Activated T-helper 9 cell treated with anti-CD3 and anti-CD28 coated beads, Interleukin-2, amount 50 U/mL, for 16 hours (primary cell): ENCODE results near the gene NUDT3.
A peak's percentile ranks its signal among the peaks of the same experiment; 100 is the strongest.
"Not testable (repeated sequence)": the region's sequence is repeated elsewhere in the genome, so short reads cannot be mapped to it uniquely, and the experiment has no call there.

ENCODE experiments used
- DNase-seq: peaks from one replicate; pipeline ENCODE4 v3.0.0-alpha.2; 2020; ENCODE audit warnings: low read depth

NUDT3 gene

DNA sequence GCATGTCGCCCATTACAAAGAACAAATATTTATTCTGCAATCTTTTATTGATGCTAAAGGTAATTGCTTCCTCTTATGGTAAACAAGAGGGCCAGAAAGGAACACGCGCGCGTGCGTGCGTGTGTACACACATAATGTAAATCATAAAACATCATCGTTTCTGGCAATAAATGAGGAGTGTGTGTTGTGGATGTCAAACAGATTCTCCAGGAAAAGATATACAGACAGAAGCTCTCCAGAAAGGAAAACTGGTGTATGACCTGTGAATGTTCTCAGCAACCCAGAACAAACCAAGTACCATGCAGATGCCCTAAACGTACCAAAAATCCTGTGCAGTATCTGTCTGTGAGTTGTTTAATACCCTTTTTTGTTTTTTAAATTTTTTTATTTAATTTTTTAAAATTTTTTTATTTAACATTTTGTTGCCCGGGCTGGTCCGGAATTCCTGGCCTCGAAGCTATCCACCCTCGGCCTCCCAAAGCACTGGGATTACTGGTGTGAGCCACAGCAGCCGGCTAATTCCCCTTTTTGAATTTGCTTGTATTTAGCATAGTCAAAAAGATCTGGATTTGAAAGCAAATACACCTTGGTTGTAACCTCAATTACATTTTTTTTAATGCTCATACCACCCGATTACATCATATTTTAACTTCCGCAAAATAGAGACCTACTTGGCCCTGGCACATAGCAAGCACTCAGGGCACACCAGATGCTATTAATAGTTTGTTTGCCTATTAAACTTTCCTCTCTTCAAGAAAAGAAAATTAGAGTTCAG lies 909 bp upstream of the NUDT3 start:
- DNase-seq = no peak

DNA sequence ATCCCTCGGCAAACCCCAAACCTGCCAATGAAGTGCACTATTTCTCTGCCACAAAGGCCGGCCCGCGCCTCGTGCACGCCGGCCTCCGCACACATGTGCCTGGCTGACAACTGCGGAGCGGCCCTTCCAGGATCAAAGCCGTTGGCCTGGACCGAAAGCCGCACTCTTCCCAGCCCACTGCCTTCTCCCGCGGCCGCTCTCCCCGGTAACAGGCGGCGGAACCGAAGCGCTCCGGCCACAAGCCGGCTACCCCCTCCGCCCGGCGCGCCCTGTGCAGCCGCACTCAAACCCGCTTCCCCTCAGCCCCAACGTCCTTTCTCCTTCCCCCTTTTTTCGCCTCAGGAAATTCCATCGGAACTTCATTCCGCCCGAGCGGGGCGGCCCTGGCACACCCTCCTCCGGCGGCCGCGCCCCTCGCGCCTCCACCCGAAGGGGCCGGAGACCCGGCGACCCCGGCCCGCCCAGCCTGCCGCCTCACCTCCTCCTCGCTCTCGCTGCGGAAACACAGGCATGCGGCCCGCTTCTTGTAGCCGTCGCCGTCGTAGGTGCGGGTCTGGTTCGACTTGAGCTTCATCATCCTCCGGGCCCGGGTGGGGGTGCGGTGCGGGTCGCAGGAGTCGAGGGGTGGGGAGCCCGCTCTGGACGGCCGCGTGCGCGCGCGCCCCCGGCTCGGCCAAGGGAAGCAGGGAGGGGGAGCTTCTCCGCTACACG lies 528 bp downstream of the NUDT3 start:
- peak; percentile 21 for DNase-seq

DNA sequence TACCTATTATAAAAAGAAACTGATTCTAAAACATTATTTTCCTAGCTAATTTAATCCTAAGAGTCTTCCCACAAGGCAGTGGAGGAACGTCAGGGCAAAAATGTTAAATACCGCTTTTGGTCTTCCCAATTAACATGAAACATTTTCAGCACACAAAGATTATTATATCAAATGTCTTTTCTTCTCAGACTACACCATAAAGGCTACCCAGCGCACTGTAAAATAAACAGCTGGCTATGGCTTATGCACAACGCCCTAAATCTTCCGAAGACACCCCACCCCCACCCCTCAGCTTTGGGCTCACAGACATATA lies 1.0 kb downstream of the NUDT3 start:
- DNase-seq = no peak

DNA sequence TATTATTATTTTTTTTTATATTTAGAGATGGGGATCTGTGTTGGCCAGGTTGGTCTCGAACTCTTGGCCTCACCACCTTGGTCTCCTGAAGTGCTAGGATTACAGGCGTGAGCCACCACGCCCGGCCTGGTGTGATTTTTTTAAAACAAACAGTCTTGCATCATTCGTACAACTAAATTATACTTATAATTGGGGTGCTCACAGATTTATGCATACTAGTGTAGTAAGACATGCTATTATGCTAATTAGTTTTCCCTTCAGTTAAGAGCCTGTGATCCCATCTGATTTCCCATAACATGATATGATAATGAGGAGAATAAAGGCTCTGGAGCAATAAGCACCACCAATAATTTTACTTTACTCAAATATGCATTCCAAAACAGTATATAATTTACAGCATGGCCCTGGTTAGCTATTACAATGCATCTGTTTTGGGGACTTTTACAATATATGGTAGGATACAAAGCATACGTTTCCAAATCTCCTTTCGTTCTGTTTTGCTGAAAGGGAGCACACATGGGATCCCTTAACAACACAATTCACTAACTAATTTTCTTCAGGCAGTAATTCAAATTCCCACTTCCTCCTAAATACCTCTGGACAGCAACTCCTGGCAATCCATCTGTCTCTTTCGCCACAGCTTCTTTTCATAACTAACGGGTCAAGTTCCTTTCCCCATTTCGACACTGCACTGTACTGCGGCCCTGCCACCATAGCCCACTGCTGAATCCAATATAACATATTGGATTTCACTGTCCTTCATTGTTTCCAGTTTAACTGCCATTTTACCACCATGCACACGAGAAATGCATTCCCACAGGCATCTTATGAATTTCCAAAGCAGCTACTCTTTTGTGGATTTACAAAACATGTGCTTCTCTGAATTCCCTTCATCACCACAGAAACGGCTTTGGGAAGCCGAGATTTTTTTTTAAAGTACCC lies 1.7 kb downstream of the NUDT3 start:
- DNase-seq = no peak

DNA sequence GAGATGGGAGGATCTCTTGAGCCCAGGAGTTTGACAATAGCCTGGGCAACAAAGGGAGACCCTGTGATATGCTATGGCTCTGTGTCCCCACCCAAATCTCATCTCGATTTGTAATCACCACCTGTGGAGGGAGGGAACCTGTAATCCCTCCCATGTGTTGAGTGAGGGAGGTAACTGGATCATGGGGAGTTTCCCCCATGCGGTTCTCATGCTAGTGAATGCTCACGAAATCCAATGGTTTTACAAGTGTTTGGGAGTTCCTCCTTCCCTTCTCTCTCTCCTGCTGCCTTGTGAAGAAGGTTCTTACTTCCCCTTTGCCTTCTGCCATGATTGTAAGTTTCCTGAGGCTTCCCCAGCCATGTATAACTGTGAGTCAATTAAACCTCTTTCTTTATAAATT lies 3.4 kb downstream of the NUDT3 start:
- DNase-seq = no peak

DNA sequence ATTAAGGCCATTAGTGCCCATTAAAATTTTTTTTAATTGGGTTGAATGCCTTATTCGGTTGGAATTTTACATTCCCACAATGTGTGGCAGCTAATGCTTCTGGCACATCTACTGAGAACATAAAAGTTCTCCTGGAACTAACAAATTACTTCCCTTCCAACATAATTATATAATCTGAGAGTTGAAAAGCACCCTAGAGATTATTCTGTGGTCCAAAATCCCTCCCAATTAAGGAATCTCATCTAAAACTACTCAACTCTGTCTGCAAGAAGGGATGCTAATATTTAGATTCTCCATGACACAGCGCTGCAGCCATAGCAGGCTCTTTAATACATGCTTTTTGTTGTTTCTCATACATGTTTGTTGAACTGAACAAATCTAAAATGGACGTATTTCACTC lies 4.0 kb downstream of the NUDT3 start:
- DNase-seq = no peak

DNA sequence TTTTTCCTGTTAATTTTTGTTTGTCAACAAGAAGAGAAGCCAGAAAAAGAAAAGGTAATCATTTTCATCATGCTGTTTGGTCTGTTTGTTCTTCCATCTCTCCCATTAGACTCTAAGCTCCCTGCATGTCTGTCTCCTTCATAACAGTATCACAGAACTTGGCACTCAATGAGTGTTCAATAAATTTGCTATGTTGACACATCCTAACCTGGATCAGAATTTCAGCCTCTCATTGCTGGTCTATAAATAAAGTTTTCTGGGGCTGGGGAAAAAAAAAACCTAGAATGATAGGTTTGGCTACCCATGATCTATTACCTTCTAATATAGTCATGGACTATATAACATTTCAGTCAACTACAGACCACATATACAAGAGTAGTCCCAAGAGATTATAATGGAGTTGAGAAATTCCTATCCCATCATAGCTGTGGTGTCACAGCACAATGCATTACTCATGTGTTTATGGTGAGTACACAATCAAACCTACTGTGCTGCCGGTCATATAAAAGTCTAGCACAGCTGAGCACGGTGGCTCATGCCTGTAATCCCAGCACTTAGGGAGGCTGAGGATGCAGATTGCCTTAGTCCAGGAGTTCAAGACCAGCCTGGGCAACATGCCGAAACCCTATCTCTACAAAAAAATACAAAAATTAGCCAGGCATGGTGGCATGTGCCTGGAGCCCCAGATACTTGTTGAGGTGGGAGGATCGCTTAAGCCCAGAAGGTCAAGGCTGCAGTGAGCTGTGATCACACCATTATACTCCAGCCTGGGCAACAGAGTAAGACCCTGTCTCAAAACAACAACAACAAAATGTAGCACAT lies 5.9 kb downstream of the NUDT3 start:
- DNase-seq = no peak

DNA sequence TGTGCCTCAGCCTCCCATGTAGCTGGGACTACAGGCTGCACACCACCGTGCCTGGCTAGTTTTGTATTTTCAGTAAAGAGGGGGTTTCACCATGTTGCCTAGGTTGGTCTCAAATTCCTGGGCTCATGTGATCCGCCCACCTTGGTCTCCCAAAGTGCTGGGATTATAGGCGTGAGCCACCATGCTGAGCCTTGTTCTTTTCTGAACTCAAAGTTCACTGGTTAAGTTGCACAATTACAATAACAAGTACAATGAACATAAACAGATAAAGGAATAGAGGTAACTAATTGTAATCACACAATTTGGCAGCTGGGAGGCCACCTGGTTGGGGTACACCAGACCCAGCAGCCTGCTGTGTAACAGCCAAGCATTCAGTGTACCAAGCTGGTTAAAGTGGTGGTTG lies 6.7 kb downstream of the NUDT3 start:
- DNase-seq = no peak

DNA sequence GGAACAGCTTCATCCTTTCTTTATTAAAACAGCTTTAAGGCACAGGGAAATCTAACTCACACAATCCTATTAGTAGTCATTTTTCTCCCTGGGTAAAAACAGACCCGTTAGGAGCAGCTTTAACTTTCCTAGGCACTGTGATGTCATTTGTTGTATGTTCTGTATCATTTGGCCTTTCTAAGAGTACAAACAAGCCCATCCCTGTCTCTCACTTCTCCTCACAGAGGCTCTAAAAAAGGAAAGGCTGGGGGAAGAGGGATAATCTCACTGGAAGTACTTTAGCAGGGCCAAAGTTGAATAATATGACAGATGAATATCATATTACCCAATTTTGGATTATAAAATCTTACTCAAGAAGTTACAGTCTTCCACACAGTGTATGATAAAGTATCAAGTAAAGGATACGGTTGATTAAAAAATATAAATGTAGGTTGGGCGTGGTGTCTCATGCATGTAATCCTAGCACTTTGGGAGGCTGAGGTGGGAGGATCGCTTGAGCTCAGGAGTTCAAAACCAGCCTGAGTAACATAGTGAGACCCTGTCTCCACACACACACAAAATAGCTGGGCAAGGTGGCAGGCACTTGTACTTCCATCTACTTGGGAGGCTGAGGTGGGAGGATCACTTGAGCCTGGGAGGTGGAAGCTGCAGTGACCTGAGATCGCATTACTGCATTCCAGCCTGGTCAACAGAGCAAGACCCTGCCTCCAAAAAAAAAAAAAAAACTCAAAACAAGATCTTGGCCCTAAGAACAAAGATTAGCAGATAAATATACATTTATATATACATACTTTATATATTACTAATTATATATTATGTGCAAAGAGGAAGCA lies 7.9 kb downstream of the NUDT3 start:
- DNase-seq = no peak

DNA sequence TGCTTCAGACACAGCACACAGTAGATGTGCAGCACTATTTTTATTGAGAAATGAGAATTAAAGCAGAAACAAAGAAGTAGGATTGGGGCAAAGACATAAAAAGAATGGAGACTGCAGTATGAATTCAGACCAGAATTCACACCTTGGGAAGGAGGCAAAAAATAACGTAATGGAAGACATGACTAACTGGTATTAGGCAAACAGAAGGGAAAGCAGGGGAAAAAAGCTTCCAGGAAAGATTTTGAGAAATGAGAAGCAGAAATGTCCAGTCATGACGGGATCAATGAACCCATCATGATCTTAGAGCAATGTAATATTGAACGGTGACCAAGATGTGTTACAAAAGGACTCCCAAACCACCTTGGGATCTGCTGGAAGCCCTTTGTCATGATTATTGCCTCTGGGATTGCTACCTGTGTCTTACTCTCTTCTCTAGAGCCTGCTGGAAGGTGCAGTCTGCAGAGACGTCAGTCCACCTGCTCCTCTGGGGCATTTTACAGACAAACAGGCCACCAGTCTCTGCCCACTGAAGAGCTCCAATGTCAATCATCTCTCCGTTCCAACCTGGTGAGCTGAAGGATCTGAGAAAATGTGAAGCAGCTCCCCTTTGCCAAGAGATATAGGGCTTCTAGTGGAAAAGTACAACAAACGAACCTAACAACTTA lies 8.7 kb downstream of the NUDT3 start:
- no peak for DNase-seq

DNA sequence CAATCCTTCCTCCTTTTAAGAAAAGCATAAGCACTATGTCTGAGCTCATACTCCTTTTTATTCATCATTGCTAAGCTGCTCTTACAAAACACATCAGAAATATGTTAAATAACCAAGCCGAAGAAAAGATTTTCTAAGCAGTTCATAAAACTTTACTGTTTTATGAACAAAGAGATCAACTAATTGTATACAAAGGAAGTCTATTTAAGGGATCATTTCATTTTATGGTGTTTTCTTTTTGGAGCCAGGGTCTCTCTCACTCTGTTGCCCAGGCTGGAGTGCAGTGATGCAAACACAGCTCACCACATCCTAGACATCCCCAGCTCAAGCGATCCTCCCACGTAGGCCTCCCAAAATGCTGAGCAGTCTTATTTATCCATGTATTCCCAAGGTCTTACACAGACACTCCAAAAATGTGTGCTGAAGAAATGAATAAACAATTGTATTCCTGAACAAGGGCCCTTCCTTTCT lies 9.3 kb downstream of the NUDT3 start:
- DNase-seq = no peak

DNA sequence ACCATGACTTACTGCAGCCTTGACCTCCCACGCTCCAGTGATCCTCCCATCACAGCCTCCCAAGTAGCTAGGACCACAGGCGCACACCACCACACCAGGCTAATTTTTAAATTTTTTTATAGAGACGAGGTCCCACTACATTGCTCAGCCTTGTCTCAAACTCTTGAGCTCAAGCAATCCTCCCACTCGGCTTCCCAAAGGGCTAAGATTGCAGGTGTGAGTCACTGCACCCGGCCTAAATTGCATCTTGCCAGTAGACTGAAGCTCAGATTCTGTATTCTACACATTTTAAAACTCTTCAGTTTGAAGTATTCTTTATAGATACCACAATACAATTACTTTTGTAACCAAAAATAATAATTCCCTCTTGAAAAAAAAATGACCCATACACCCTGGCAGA lies 11.4 kb downstream of the NUDT3 start:
- no peak for DNase-seq

DNA sequence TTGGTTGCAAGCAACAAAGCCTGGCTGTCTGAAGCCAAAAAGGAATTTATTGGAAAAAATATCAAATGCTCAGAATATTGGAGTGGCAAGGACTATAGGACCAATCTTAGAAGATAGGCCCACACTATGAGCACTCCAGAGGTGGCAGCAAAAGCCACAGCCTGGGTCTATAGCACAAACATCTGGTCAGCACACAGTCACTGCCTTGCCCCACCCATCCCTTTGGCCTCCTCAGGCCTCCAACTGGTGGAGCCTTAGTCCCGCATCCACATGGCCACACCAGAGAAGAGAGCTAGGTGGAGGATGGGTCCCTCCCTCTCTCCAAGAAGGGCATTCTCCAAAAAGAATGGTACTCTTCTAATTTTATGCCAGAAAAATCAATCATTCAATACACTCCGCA lies 14.0 kb downstream of the NUDT3 start:
- no peak for DNase-seq

DNA sequence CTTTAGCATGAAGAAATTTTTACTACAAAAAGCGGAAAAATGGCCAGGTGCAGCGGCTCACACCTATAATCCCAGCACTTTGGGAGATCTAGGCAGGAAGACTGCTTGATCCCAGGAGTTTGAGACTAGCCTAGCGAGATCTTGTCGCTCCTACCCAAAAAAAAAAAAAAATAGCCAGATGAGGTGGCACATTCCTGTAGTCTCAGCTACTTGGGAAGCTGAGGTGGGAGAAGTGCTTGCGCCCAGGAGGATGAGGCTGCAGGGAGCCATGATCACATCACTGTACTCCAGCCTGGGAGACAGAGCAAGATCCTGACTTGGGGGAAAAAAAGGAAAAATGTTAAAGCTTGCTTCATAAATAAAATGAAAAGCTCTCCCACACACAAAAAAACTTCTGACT lies 14.5 kb downstream of the NUDT3 start:
- DNase-seq = no peak

DNA sequence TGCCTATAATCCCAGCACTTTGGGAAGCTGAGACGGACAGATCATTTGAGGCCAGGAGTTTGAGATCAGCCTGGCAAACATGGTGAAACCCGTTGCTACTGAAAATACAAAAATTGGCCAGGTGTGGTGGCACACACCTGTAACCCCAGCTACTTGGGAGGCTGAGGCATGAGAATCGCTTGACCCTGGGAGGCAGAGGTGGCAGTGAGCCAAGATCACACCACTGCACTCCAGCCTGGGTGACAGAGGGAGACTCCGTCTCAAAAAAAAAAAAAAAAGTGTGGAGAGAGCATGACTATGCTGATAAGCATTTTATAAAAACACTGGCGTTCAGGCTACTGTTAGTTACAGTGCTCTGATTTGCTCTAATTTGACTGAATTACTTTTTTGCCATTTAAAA lies 14.9 kb downstream of the NUDT3 start:
- not testable (repeated sequence) for DNase-seq

DNA sequence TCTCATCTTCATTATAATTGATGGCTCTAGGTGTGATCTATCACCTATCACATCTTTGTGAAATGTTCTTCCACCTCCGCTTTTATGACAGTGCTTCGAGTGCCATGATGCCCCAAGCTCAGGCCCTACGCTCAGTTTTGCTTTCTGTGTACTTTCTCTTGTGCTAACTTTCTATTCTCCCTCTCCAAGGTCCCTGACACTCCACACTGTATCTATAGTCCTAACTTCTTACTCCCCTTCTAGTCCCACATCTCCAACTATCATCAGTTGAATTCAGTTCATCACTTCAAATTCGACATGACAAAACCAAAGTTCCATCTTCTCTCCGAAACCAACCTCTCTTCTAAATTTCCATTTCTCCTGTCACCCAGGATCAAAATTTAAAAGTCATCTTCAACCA lies 16.6 kb downstream of the NUDT3 start:
- no peak for DNase-seq

DNA sequence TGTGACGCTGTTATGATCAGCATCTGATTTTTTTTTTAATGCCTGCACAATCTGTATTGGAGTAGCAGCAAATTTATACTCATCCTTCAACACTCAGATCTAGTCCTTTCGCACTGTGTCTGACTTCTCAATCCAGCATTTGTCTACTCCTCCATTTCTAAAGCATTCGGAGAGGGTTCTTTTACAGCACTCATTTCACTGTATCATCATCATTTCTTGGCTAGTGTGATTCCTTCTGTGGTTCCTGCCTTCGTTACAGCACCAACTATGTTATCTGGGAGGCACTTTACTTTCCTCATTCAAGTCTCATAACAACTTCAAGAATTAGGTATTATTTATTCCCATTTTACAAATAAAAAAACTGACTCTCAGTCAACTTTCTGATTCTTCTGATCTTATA lies 18.0 kb downstream of the NUDT3 start:
- DNase-seq = no peak

DNA sequence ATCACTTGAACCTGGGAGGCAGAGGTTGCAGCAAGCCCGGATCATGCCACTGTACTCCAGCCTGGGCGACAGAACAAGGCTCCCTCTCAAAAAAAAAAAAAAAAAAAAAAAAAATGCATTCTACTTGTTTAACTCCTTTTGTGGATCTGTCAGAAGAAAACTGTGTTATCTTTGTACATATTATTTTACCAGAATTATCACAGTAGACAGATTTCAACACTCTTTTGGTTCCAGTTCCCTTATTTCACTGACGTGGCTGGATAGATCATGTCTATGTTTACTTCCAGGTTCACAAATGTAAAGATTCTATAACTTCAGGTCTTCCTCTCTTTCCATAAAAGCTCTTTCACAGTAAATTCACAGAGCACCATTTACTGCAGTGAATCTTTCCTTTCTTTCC lies 18.4 kb downstream of the NUDT3 start:
- DNase-seq = no peak

DNA sequence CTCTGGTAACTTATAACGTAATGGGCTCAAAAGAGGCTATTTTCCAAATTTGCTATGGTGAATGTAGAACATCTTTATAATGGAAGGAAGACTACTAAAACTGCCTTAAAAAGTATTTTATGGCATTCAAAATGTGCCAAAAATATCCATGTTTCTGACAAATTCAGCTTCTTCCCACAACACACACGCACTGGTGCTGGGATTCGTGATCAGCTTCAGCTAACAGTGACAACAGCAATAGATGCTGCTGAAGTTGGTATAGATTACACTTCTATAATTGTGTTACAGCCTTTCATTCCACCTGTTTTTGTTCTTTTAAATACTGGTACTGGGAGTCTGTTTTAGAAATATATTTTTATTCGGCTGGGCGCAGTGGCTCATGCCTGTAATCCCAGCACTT lies 19.0 kb downstream of the NUDT3 start:
- DNase-seq = no peak

DNA sequence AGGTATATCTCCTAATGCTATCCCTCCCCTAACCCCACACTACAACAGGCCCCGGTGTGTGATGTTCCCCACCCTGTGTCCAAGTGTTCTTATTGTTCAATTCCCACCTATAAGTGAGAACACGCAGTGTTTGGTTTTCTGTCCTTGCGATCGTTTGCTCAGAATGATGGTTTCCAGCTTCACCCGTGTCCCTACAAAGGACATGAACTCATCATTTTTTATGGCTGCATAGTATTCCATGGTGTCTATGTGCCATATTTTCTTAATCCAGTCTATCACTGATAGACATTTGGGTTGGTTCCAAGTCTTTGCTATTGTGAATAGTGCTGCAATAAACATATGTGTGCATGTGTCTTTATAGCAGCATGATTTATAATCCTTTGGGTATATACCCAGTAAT lies 20.6 kb downstream of the NUDT3 start:
- DNase-seq = not testable (repeated sequence)
